Activated CD8-positive, alpha-beta memory T cell treated with anti-CD3 and anti-CD28 coated beads, Interleukin-2, amount 50 U/mL, for 24 hours (primary cell): ENCODE measurements around the gene IDUA.

Experiments used
- DNase-seq: peaks from one replicate; pipeline ENCODE4 v3.0.0-alpha.2; 2020; ENCODE audit errors: extremely low read depth

IDUA gene

GRCh38 chr4:1015179-1015578 is 28.3 kb downstream of the IDUA start:
- no peak for DNase-seq

- DNase-seq, result no peak
Measured at GRCh38 chr4:1015746-1016145, 28.9 kb downstream of the IDUA start.

GRCh38 chr4:1017211-1017610 is 30.4 kb downstream of the IDUA start:
- no peak for DNase-seq

GRCh38 chr4:1017706-1018105 is 30.9 kb downstream of the IDUA start:
- DNase-seq, result no peak

GRCh38 chr4:1018147-1019020 is 31.5 kb downstream of the IDUA start:
- no peak for DNase-seq

GRCh38 chr4:1019320-1019719 is 32.5 kb downstream of the IDUA start:
- DNase-seq, result no peak

- DNase-seq, result no peak
Measured at GRCh38 chr4:1019729-1020470, 33.1 kb downstream of the IDUA start.

GRCh38 chr4:1021386-1022050 is 34.7 kb downstream of the IDUA start:
- no peak for DNase-seq

- no peak for DNase-seq
Measured at GRCh38 chr4:1022051-1022738, 35.4 kb downstream of the IDUA start.

- DNase-seq, result no peak
Measured at GRCh38 chr4:1022739-1023066, 35.9 kb downstream of the IDUA start.

- DNase-seq, result no peak
Measured at GRCh38 chr4:1023075-1023640, 36.3 kb downstream of the IDUA start.

GRCh38 chr4:1023895-1024740 is 37.3 kb downstream of the IDUA start:
- DNase-seq, result no peak

- DNase-seq, result no peak
Measured at GRCh38 chr4:1024882-1025545, 38.2 kb downstream of the IDUA start.

GRCh38 chr4:1026115-1026514 is 39.3 kb downstream of the IDUA start:
- no peak for DNase-seq

- no peak for DNase-seq
Measured at GRCh38 chr4:1027219-1027914, 40.5 kb downstream of the IDUA start.

GRCh38 chr4:1027915-1028238 is 41.0 kb downstream of the IDUA start:
- DNase-seq, result no peak

GRCh38 chr4:1028574-1029220 is 41.9 kb downstream of the IDUA start:
- no peak for DNase-seq

- no peak for DNase-seq
Measured at GRCh38 chr4:1029529-1029928, 42.7 kb downstream of the IDUA start.

- no peak for DNase-seq
Measured at GRCh38 chr4:1030031-1030430, 43.2 kb downstream of the IDUA start.
